ENCODE results near the gene HERC4. TPM values are rescaled to one million over a fixed set of nuclear protein-coding genes. Genes with fewer than 3 reads are reported as not detected.

The HERC4 gene
- polyA plus RNA-seq, 1 donor from 2014 or later, result 45.6 TPM

DNA sequence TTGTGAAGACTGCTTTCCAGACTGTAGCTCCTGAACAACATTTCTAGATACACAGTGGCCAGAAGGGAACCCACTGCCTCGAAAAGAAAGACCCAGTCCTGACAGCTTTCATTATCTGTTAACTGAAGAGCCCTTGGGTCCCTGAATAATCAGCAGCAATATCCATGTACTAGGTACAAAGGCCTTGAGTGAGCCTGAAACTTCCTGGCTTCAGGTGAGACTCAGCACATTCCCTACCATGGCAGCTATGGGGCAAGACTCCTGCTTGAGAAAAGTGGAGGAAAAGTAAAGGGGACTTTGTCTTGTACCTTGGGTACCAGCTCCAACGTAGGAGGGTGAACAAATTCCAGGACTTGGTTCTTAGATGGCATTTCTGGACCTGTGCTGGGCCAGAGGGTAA is 97.8 kb downstream of the HERC4 start:
- H3K36me3 ChIP-seq (ENCODE audit: insufficient read depth, low read length), result peaks cover 5% of the 10 kb centered on the region
- H3K4me2 ChIP-seq (ENCODE audit: low read length), result no peak overlapping the region
- H3K4me3 ChIP-seq (ENCODE audit: low read length), result no peak overlapping the region
- H3K9me2 ChIP-seq (ENCODE audit: insufficient read depth, low read length), result no peaks in the 10 kb centered on the region
- no peak overlapping the region for H2AFZ ChIP-seq (ENCODE audit: low read depth, low read length)
- no peaks in the 10 kb centered on the region for H3K79me2 ChIP-seq (replicated peaks; ENCODE audit: insufficient read depth, low read length)
- H3F3A ChIP-seq (ENCODE audit: insufficient read depth, low read length, poor library complexity, severe bottlenecking), result no peaks in the 10 kb centered on the region
- TF ChIP-seq SMC3 (conservative IDR thresholded peaks at IDR 0.05; ENCODE audit: poor library complexity) (no peak), EZH2 (IDR thresholded peaks at IDR 0.05; ENCODE audit: borderline replicate concordance, insufficient read depth, low read length, poor library complexity, severe bottlenecking) (no peak), EP300 (conservative IDR thresholded peaks at IDR 0.05; ENCODE audit: poor library complexity, severe bottlenecking) (no peak), MXI1 (conservative IDR thresholded peaks at IDR 0.05; ENCODE audit: poor library complexity, severe bottlenecking) (no peak), TAF1 (IDR thresholded peaks at IDR 0.05; ENCODE audit: low read depth) (no peak)
- TF ChIP-seq, protein P1, sequence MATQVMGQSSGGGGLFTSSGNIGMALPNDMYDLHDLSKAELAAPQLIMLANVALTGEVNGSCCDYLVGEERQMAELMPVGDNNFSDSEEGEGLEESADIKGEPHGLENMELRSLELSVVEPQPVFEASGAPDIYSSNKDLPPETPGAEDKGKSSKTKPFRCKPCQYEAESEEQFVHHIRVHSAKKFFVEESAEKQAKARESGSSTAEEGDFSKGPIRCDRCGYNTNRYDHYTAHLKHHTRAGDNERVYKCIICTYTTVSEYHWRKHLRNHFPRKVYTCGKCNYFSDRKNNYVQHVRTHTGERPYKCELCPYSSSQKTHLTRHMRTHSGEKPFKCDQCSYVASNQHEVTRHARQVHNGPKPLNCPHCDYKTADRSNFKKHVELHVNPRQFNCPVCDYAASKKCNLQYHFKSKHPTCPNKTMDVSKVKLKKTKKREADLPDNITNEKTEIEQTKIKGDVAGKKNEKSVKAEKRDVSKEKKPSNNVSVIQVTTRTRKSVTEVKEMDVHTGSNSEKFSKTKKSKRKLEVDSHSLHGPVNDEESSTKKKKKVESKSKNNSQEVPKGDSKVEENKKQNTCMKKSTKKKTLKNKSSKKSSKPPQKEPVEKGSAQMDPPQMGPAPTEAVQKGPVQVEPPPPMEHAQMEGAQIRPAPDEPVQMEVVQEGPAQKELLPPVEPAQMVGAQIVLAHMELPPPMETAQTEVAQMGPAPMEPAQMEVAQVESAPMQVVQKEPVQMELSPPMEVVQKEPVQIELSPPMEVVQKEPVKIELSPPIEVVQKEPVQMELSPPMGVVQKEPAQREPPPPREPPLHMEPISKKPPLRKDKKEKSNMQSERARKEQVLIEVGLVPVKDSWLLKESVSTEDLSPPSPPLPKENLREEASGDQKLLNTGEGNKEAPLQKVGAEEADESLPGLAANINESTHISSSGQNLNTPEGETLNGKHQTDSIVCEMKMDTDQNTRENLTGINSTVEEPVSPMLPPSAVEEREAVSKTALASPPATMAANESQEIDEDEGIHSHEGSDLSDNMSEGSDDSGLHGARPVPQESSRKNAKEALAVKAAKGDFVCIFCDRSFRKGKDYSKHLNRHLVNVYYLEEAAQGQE (IDR thresholded peaks at IDR 0.05; ENCODE audit: borderline replicate concordance), result no peak
- TF ChIP-seq, protein P2, sequence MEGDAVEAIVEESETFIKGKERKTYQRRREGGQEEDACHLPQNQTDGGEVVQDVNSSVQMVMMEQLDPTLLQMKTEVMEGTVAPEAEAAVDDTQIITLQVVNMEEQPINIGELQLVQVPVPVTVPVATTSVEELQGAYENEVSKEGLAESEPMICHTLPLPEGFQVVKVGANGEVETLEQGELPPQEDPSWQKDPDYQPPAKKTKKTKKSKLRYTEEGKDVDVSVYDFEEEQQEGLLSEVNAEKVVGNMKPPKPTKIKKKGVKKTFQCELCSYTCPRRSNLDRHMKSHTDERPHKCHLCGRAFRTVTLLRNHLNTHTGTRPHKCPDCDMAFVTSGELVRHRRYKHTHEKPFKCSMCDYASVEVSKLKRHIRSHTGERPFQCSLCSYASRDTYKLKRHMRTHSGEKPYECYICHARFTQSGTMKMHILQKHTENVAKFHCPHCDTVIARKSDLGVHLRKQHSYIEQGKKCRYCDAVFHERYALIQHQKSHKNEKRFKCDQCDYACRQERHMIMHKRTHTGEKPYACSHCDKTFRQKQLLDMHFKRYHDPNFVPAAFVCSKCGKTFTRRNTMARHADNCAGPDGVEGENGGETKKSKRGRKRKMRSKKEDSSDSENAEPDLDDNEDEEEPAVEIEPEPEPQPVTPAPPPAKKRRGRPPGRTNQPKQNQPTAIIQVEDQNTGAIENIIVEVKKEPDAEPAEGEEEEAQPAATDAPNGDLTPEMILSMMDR (IDR thresholded peaks at IDR 0.05; ENCODE audit: poor library complexity, severe bottlenecking), result no peak
- no peak overlapping the region for H3K9ac ChIP-seq (ENCODE audit: low read length)
- no peak overlapping the region for H3K27ac ChIP-seq (ENCODE audit: low read length)
- H3K9me3 ChIP-seq (ENCODE audit: low read length), result no peaks in the 10 kb centered on the region
- no peaks in the 10 kb centered on the region for H3K27me3 ChIP-seq (ENCODE audit: insufficient read depth, low read depth, low read length)
- no peaks in the 10 kb centered on the region for H4K20me1 ChIP-seq (ENCODE audit: insufficient read depth)

DNA sequence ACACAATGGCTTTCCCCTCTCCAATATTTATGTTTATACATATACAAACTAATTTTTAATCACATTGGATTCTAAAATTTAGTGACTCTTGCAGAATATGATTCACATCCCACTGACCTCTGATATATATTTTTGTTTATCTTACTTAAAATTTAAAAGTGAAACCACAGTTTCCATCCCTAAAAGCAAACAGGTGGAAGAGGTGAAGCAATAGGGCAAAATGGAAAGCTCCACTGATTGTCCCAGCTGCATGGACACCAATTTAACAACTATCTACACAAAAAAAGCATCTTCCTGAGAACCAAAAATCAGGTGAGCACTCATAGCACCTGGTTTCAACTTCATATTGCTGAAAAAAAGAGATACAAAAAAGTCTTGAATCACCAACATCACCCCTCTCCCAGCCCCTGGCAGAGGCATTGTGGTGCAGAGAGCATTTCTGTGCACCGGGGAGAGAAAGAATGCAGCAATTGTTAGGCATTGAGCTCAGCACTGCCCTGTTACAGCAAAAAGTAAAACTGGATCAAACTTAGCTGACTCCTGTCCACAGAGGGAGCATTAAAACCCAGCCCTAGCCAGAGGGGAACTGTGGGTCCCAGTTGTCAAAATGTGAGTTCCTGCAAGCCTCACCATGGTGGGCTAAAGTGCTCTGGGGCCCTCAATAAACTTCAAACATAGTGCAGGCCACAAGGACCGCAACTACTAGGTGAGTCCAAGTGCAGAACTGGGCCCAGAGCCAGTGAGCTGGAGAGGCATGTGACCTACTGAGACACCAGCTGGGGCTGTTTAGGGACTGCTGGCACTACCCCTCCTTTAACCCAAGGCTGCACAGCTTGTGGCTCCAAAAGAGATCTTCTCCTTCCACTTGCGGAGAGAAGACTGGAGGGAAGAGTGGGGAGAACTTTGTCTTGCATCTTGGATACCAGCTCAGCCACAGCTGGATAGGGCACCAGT is 98.5 kb downstream of the HERC4 start:
- no peak overlapping the region for H3K4me3 ChIP-seq (ENCODE audit: low read length)
- no peaks in the 10 kb centered on the region for H4K20me1 ChIP-seq (ENCODE audit: insufficient read depth)
- no peaks in the 10 kb centered on the region for H3K79me2 ChIP-seq (replicated peaks; ENCODE audit: insufficient read depth, low read length)
- no peaks in the 10 kb centered on the region for H3K9me3 ChIP-seq (ENCODE audit: low read length)
- TF ChIP-seq, protein P2 (IDR thresholded peaks at IDR 0.05; ENCODE audit: poor library complexity, severe bottlenecking), result no peak
- TF ChIP-seq POLR2AphosphoS5 (IDR thresholded peaks at IDR 0.05), result no peak
- TF ChIP-seq, protein P1 (IDR thresholded peaks at IDR 0.05; ENCODE audit: borderline replicate concordance), result no peak
- TF ChIP-seq EZH2 (IDR thresholded peaks at IDR 0.05; ENCODE audit: borderline replicate concordance, insufficient read depth, low read length, poor library complexity, severe bottlenecking), result no peak
- no peak for TF ChIP-seq EP300 (conservative IDR thresholded peaks at IDR 0.05; ENCODE audit: poor library complexity, severe bottlenecking)
- no peak for TF ChIP-seq MXI1 (conservative IDR thresholded peaks at IDR 0.05; ENCODE audit: poor library complexity, severe bottlenecking)
- TF ChIP-seq TAF1 (IDR thresholded peaks at IDR 0.05; ENCODE audit: low read depth), result no peak
- TF ChIP-seq RAD21 (conservative IDR thresholded peaks at IDR 0.05), result no peak
- TF ChIP-seq SMC3 (conservative IDR thresholded peaks at IDR 0.05; ENCODE audit: poor library complexity), result no peak
- no peaks in the 10 kb centered on the region for H3K27me3 ChIP-seq (ENCODE audit: insufficient read depth, low read depth, low read length)
- no peak overlapping the region for H2AFZ ChIP-seq (ENCODE audit: low read depth, low read length)
- no peak overlapping the region for H3K9ac ChIP-seq (ENCODE audit: low read length)
- H3K27ac ChIP-seq (ENCODE audit: low read length), result no peak overlapping the region
- H3F3A ChIP-seq (ENCODE audit: insufficient read depth, low read length, poor library complexity, severe bottlenecking), result no peaks in the 10 kb centered on the region
- H3K9me2 ChIP-seq (ENCODE audit: insufficient read depth, low read length), result no peaks in the 10 kb centered on the region
- peaks cover 5% of the 10 kb centered on the region for H3K36me3 ChIP-seq (ENCODE audit: insufficient read depth, low read length)
- no peak overlapping the region for H3K4me2 ChIP-seq (ENCODE audit: low read length)
